K562 (cell line): ENCODE results near the gene LRRTM1. TPM values are rescaled to one million over a fixed set of nuclear protein-coding genes. Genes with fewer than 3 reads are reported as not detected.

ENCODE experiments used
- CBX3 ChIP-seq, 2 experiments: IDR thresholded peaks; 1 replicate in 1 of 2; 2 replicates in 1 of 2; pipeline ENCODE4 v1.6.1; 2012; ENCODE audit warnings: inconsistent platforms in 2 of 2, low read length in 2 of 2, borderline replicate concordance in 1 of 2, control low read depth in 1 of 2
- CREBBP ChIP-seq: IDR thresholded peaks from one replicate; pipeline ENCODE4 v1.6.1; 2012; ENCODE audit warnings: low read depth, mild to moderate bottlenecking, control low read depth, inconsistent platforms, low read length
- E2F1 ChIP-seq: sonication (generic); formaldehyde crosslinking; IDR thresholded peaks from 2 replicates; pipeline ENCODE4 v1.8.1; 2023; ENCODE audit warnings: mild to moderate bottlenecking, missing genetic modification reagents, moderate library complexity
- HDAC1 ChIP-seq, 2 experiments: fragments of 450-650 bp; IDR thresholded peaks; 2 replicates each; pipeline ENCODE4 v1.6.1; 2016 to 2017; ENCODE audit warnings: inconsistent platforms in 1 of 2, mild to moderate bottlenecking in 1 of 2, moderate library complexity in 1 of 2
- MBD1 ChIP-seq: fragments of 250-450 bp; sonication (Bioruptor Pico); IDR thresholded peaks from 2 replicates; pipeline ENCODE4 v1.8.0; 2022; ENCODE audit warnings: inconsistent platforms
- PHB2 ChIP-seq: fragments of 450-650 bp; IDR thresholded peaks from 2 replicates; pipeline ENCODE4 v1.6.1; 2017; ENCODE audit warnings: low read depth
- PHF20 ChIP-seq: fragments of 450-650 bp; IDR thresholded peaks from 2 replicates; pipeline ENCODE4 v1.6.1; 2018; ENCODE audit not compliant: partially characterized antibody
- RBM15 ChIP-seq: fragments of 200-400 bp; formaldehyde crosslinking; IDR thresholded peaks from 2 replicates; pipeline ENCODE4 v1.6.1; 2018; ENCODE audit warnings: mild to moderate bottlenecking, low read length, moderate library complexity; ENCODE audit not compliant: insufficient read depth
- STAG1 ChIP-seq: sonication (generic); formaldehyde crosslinking; IDR thresholded peaks from 2 replicates; pipeline ENCODE4 v1.5.0; 2020; ENCODE audit warnings: missing genetic modification reagents, borderline replicate concordance
- ZNF174 ChIP-seq: fragments of 250-450 bp; sonication (Bioruptor Pico); IDR thresholded peaks from 2 replicates; pipeline ENCODE4 v1.4.0; 2020; ENCODE audit warnings: mild to moderate bottlenecking
- ZNF311 ChIP-seq: fragments of 250-450 bp; sonication (Bioruptor Pico); IDR thresholded peaks from 2 replicates; pipeline ENCODE4 v1.4.0; 2020; ENCODE audit warnings: mild to moderate bottlenecking, moderate library complexity
- ZNF512 ChIP-seq: IDR thresholded peaks from 2 replicates; pipeline ENCODE4 v1.6.1; 2016; ENCODE audit warnings: missing genetic modification characterization, missing compliant biosample characterization
- ZNF609 ChIP-seq: sonication (generic); formaldehyde crosslinking; IDR thresholded peaks from 2 replicates; pipeline ENCODE4 v1.8.1; 2023; ENCODE audit warnings: missing genetic modification reagents, mild to moderate bottlenecking, borderline replicate concordance
- ZNF655 ChIP-seq: fragments of 250-450 bp; sonication (Bioruptor Pico); IDR thresholded peaks from 2 replicates; pipeline ENCODE4 v1.5.0; 2021
- polyA plus RNA-seq, 8 experiments: library from polyadenylated mRNA; depleted of rRNA in 4 of 8; stranded (reverse) in 5 of 8; unstranded in 3 of 8; fragments of >200 nt; fragmentation: Nextera tagmentation in 2 of 8; fragmentation: Illumina TruSeq in 1 of 8; extraction: Ambion mirVana in 2 of 8; extraction: Trizol in 1 of 8; gene quantifications; 2 replicates each; pipeline versions ENCODE4 v1.2.1 to v1.2.3, GENCODE V29; 2011 to 2014; ENCODE audit warnings: inconsistent platforms in 1 of 8, missing spikeins in 1 of 8
- total RNA-seq, 7 experiments: library from RNA; depleted of rRNA in 6 of 7; stranded (reverse); fragments of >200 nt in 6 of 7; fragmentation: Illumina TruSeq in 2 of 7; extraction: Trizol in 2 of 7; gene quantifications; 2 replicates each; pipeline versions ENCODE4 v1.2.1 to v1.2.3, GENCODE V29; 2011 to 2021; ENCODE audit warnings: low replicate concordance in 1 of 7
- TF ChIP-seq, protein P1 (sequence below), 2 experiments: IDR thresholded peaks; 2 replicates each; pipeline ENCODE4 v1.6.1; 2011; ENCODE audit warnings: borderline replicate concordance in 1 of 2, control low read depth in 1 of 2, low read depth in 1 of 2, low read length in 1 of 2, mild to moderate bottlenecking in 1 of 2, mixed read lengths in 1 of 2, moderate library complexity in 1 of 2; ENCODE audit not compliant: insufficient read depth in 1 of 2, insufficient read length in 1 of 2, poor library complexity in 1 of 2, severe bottlenecking in 1 of 2; ENCODE audit errors: extremely low read depth in 1 of 2

The LRRTM1 gene
- total and polyA plus RNA-seq, 9 of the 15 experiments (the other 6 are each of a cell fraction or from before 2014, with no cell fraction given): 0.07 to 0.33 (median 0.11) TPM; not detected in 6

GRCh38 chr2:80312282-80312839, 7.8 kb upstream of the LRRTM1 start (continued):
- TF ChIP-seq ZNF609 (CRISPR knock-in tag) (no peak), CREBBP (no peak), E2F1 (no peak), MBD1 (CRISPR knock-in tag) (no peak), ZNF311 (no peak), ZNF512 (tag) (no peak), STAG1 (no peak), RBM15 (no peak), PHF20 (no peak), CBX3 (IDR thresholded peaks at IDR 0.05; ENCODE audit: borderline replicate concordance in 1 of 2, low read length in 2 of 2) (no peak), HDAC1 (IDR thresholded peaks at IDR 0.05) (no peak), PHB2 (no peak; the same call in 1 of the 2 replicates), ZNF655 (no peak), ZNF174 (CRISPR knock-in tag) (no peak)
- TF ChIP-seq, protein P1, sequence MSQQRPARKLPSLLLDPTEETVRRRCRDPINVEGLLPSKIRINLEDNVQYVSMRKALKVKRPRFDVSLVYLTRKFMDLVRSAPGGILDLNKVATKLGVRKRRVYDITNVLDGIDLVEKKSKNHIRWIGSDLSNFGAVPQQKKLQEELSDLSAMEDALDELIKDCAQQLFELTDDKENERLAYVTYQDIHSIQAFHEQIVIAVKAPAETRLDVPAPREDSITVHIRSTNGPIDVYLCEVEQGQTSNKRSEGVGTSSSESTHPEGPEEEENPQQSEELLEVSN (IDR thresholded peaks at IDR 0.05; ENCODE audit: borderline replicate concordance in 1 of 2, extremely low read depth in 1 of 2, insufficient read depth in 1 of 2, insufficient read length in 1 of 2, low read depth in 1 of 2, low read length in 1 of 2, poor library complexity in 1 of 2, severe bottlenecking in 1 of 2): no peak
